HUDEP-2 (cell line): ENCODE results near the gene DNASE2B.

Experiments used
- DNase-seq, 76 experiments: peaks; one replicate each; lab custom pipeline; 2025; ENCODE audit not compliant: unreplicated experiment in 76 of 76; lab: John Stamatoyannopoulos, UW

DNASE2B gene, protein sequence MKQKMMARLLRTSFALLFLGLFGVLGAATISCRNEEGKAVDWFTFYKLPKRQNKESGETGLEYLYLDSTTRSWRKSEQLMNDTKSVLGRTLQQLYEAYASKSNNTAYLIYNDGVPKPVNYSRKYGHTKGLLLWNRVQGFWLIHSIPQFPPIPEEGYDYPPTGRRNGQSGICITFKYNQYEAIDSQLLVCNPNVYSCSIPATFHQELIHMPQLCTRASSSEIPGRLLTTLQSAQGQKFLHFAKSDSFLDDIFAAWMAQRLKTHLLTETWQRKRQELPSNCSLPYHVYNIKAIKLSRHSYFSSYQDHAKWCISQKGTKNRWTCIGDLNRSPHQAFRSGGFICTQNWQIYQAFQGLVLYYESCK

DNA sequence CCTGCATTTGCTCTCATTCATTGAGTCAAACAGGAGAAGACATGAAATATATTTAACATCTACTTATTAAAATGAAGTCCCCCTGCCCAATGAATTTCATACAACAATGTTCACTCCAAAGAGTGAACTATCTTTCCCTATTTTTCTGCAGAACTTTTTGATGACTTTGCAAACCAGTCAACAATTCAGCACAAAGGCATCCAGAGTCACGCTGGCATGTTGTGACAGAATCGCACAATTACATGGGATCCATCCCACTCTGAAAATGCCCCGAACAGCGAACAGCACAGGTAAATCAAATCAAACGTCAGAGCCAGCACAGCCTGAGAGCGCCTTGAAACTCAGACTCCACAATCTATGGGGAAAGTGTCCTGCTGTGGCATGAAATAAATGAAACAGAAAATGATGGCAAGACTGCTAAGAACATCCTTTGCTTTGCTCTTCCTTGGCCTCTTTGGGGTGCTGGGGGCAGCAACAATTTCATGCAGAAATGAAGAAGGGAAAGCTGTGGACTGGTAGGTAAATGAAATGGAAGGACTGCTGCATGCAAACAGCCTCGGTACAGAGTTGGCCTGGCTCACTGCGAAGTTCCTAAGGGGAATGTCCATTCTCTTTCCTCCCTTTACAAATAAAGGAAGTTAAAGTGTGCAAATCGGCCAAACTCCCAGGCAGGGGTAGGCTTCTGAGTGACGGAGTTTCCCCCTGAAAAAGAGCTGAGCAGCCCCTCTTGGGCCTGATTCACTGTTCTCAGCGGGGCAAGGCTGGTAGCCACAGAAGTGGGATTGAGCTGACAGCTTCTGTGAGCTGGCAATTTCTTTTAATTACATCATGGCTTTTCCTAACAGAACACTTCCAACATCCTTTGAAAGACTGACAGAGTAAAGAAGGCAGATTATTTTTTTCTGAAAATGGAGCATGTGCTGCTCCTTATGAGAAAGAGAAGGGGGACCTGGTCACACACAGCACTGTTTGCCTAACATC is at the start of gene DNASE2B:
TSS of gene DNASE2B (plus strand) at position 310 of the 981 bp plus-strand sequence. CDS start at position 391, 81 bp downstream.
- DNase-seq: no peak

DNA sequence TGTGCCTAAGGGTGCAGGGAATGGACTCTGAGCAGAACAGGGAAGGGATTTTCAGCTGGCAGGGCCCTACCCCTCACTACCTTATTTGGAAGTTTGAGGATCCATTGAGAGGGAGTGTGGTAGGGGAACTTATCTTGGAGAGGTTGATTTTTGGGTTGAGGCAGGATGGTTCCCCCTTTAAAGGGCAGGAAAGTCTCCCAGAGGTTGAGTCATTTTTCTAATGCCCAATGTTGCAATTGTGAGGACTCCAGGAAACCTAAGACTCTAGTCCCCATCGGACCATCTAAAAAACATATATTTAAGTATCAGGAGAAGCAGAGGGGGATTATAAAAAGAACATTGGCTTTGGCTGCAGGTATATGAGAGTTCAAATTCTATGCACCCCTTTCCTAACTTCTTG is 49.5 kb upstream of the DNASE2B start:
- no peak for DNase-seq

DNA sequence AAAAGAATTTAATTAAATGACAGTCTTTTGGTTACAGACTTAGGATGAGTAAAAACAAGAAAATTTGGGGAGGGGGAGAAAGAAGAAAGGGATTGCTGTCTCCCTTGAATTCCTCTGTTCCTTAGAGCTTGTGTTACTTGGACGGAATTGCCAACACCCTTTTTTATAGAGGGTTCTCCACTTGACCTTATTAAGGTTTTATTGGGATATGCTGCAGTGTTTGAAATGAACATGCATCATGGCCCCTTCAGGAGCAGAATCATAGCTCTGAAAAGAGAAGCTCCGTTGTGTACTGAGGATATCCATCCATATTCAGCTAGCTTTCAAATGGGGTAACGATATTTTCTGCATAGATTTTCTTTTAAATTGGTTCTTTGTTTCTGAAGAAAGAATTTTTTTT is 48.2 kb upstream of the DNASE2B start:
- DNase-seq: no peak

DNA sequence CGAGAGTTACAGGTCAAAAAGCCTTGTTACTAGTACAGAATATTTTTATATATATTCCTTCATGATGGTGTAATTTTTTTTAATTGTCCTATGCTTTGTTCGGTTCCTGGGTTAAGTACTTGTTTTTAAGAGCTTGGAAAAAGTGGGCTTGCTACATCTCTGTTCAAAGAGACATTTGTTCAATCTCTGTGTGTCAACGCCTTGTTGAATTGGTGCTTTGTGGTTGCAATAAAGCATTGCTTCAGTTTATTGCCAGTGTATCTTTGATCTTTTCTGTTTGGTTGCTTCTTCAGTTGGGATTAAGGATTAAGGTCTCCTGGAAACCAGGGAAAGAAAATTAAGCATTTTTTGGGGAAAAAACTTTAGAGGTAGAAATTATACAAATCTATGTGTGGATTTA is 47.7 kb upstream of the DNASE2B start:
- no peak for DNase-seq

DNA sequence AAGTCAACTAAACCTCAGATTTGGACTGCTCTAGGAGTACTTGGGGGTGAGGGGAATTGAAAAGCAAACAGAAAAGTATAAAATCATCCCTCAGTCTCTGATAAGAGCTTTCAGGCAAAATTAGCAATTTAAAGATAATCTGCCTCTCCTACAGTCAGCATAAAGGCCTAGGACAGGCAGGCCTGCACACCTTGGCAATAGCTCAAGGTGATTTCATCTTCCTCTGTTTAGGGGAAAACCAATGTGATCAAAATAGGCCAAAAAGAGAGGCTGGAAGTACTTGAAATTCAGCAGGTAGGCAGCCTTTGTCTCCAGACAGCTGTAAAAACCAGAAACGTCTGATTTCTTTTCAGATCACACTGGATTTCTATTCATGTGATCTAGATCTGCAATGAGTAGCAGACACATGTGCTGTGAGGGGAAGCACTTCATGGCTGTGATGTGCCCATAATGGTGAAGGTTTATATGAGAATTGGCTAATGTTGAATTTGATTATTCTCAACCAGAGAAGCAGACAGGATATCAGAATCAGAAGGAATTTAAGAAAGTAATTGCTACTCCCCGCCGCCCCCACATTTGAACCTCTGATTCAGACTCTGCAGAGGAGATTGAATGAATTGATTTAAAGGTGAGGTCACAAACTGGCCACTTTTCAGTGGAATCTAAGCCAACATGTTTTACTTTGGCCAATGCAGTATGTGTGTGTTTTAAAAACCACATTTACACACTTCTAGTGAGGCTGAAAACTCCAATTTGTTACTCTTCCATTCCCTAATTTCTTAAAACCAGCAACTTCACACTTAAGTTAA is 45.8 kb upstream of the DNASE2B start:
- DNase-seq: no peak

DNA sequence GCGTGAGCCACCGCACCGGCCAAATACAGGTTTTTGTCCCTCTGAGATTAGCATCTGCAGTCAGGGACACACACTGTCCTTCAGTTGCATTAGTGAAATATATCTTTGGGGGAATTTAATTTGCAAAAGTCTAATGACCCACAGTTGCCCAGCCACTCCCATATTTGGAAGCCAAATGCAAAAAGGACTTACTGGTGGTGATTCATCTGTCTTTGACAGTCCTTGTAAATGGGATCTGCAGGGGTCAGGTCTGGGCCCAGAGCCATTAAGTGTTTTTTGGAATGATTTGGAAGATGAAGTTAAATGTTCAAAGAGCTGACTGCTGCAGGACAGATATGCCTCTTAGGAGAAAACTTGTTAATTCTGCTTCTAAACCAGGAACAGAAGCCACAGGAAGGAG is 44.6 kb upstream of the DNASE2B start:
- DNase-seq: no peak

DNA sequence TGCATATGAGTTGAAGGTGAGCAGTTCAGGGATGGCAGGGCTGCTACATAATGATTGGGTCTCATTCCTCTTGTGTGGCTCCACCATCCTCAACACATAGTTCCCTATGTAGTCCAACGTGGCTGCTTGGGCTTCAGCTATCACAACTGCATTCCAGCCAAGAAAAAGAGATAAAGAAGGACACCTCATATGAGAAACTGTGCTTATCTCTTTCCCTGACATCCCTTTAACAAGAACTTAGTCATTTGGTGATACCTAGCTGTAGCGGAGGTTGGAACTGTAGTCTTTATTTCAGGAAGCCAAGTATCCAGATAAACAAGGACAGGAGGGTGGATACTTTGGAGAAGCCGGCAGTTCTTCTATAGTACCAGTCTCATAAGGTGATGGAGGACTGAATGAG is 42.7 kb upstream of the DNASE2B start:
- no peak for DNase-seq

DNA sequence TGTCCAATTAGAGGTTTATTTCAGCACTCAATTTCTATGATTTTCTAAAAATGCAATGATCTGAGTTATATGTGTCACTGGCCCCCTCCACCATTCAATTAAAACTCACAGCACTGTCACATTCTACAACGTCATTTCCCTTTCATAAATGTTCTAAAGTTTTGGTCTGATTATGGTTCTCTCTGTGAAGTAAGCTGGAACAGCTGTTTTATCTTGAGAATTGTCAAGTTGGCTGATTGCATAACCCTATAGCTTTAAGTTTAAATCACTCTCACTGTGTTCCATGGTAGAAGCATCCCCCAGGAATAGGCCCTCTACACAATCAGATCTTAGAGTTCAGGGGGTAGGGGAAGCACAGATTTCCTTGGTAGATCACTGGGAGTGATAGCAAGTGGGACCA is 41.4 kb upstream of the DNASE2B start:
- no peak for DNase-seq

DNA sequence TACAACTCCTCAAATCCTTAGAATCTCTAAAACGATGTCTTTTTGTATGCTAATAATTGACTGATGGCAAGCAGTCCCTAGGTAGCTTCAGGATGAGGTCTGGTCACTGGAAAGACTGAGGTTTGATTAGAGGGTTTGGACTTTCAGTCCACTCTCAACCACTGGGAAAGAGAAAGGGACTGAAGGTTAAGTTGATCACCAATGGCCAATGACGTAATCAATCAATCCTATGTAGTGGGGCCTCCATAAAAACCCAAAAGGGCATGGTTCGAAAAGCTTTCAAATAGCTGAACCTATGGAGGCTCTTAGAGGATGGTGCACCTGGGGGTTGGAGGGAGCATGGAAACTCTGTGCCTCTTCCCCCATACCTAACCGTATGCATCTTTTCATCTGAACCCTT is 39.6 kb upstream of the DNASE2B start:
- no peak for DNase-seq

DNA sequence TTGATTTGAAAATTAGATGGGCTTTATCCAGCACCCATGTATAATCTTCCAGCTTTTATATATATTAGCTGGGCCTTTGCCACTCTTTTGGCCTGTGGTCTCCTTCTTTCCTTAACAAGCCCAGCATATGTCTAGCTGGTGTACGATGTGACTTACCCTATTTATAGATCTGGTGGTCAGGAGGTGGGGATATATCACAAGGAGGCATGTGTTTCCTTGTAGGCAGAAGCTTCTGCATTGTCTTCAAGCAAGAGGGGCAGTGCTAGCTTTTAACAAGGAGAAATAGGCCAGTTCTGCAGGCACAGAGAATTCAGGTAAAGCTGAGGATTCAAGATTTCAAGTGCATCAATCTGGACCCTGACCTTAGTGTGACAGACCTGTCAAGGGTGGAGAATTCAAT is 38.0 kb upstream of the DNASE2B start:
- no peak for DNase-seq

DNA sequence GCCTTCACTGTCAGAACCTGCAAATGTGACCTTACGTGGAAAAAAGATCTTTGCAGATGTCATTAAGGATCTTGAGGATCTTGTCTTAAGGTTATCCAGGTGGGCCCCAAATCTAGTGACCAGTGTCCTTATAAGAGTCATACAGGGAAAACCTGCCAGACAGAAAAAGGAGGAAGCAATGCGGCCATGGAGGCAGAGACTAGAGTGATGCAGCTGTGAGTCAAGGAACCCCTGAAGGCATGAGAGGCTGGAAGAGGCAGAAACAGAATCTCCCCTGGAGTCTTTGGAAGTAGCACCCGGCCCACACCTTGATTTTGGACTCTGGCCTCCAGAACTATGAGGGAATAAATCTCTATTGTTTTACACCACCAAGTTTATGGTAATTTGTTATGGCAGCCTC is 36.5 kb upstream of the DNASE2B start:
- DNase-seq: no peak

DNA sequence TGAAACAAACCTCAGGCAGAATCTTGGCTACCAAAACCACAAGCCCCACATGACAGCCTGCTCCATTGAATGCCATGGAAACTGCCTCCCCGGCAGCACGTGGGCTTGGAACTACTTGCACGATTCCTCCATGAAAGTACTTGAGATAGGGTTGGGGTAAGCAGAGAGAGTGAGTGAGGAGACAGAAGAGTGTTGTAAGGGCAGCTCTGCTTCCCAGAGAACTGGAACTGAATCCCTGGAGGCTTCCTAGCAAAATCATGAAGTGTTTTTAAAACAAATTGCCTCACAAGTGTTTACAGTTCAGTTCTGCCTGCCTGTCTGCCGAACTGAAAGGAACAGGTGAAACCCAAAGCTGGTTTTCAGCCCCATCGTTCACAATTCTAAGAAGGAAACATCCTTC is 35.3 kb upstream of the DNASE2B start:
- DNase-seq: no peak

DNA sequence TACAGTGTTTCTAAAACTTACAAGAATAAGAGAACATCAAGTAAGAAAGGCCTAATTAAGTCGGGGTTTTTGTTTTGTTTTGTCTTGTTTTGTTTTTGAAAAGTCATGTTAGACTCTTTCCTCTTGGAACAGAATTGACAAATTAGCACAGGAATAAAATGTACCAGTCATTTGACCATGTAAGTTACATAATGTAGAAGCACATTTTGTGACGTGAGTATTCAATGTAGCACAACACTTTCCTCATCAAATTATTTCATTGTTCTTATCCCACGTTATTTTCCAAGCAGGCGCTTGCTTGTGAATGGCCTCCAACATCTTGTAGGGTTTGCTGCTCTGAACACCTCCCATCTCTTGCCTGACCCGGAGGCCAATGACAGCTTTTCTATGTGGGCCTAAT is 34.7 kb upstream of the DNASE2B start:
- DNase-seq: no peak

DNA sequence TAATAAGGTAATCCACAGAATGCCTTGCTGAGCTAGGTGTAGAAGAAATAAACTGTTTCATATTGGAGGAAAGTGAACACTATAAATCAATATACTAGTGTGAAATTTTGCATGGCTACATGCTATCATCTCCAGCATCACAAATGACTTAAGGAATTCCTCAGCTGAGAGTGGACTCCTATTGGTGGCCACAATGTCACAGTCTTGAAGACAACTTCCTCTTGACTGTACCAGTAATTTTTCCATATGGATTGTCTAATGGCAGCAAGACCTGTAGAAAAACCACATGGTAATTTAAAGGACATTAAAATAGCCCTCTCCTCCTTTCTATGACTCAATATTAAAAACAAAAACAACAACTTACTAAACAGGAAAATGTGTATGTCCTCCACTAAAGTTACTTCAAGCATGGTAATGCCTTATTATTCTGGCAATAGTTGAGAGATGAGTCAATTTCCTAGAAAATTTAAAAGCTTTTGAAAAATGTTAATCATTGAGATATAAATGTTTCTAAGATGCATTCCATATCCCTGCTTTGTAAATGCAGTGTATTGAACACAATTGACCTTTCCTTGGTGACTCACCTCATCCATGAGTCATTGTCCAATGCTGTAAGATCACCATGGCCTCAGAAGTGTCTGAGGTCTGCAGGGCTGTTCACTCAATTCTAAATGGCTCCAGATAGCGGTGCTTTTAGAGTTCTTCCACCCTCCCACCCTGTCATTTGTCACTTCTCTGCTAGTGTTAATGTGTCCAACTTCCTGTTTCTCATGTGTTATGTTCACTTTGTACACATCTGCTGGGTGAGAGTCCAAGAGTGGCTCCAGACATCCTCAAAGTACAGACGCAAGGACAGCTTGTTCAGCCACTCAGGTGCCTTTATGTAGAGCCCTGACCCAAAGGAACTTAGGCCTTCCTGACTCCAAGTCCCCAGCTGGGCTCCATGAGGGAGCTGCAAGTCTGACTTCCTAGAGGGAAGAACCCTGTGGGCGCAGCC is 32.8 kb upstream of the DNASE2B start:
- peak in 8 of 76 experiments; percentile 4 to 31 (median 22) for DNase-seq

DNA sequence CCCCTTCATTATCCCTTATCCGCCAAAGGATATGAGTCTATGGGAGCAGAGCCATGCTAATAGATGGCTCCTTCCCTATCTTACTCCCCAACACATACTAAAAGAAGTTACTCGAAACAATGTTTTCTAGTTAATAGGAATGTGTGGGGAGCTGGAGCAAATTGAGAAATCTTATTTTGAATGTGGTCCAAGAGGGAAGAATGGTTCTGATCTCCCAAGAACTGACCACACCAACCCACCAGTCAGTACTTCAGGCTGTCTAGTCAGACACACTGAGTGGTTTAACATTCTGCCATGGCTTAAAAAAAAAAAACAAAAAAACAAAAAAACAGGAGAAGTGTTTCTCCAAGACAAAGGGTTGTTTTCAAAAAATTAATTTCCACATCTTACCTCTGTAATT is 31.5 kb upstream of the DNASE2B start:
- DNase-seq: no peak

DNA sequence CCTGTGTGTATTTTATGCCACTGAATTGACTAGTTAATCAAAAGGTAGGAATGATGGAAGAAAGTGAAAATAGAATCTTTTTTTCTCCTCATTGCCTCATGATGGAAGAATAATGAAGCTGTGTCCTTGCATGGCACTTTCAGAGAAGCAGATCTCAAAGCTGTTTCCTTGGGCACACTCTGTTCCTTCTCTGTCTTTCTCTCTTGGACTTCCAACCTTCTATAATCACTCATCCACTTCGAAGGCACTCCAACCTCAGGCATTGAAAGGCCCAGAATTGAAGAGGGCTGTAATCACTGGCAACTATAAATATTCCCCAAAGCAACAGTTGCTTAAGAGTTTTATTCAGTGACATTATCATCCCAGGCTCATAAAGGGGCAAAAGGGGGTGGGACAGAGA is 31.1 kb upstream of the DNASE2B start:
- DNase-seq: no peak

DNA sequence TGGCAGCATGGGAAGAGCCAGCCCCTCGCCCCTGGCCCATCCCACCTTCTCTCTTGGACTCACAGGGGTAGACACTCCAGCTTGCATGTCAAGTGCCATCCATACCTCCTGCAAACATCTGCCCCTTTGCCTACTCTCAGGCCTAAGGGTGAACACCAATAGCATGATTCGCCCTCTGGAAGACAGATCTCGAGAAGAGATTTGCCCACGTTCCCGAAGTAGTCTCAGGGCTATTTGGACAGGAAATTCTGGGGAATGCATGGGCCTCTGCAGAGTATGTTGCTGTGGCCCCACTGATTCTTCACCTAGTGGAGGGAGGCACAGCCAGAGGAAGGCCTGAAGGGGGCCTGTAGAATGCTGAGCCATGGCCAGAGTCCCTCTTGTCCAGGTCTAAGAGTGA is 29.8 kb upstream of the DNASE2B start:
- no peak for DNase-seq

DNA sequence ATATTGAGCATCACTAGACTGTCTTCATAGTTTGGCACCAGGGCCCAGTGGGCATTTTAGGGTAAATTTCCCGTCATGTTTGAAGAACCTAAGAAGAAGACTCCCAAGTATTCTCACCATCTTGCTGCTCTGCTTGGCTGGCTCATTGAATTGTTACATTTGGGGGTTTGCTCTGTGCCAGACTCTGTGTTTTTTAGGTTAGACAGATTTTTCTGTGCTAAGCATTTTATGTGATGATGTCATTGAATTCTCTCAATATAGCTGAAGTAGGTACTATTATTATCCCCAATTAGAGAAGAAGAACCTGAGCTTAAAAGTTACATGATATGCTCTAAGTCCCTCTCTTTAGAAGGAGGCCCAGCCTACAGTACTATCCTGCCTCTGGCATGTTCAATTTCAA is 28.0 kb upstream of the DNASE2B start:
- DNase-seq: no peak

DNA sequence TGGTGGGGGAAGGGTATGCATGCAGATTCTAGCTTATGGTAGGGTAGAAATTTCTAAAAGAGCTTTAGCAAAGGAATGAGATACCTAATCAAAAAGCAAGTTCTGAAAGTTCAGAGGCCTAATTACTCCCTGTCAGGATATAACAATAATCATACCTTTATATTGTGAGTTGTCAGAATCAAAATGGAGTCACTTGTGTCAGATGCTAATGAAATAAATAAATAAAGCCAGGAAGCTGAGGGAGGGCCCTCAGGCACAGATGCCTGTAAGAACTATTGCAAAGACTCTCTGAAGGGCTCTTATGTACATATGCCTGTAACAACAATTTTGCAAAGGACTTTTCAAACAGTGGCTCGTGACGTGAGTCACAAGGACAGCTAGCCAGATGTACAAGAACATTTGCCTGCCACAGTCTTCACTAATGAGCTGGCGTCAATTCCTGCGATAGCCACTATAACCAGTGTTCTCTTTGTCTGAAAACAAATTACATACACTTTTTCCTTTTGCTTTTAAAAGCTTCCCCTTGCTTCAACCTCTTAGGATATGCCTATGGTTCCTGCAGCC is 27.4 kb upstream of the DNASE2B start:
- no peak for DNase-seq
